NOMO-1 treated with DMSO at 0.1 percent for 48 hours (cell line): ENCODE data around the gene PSG7.
"Not testable (repeated sequence)": the region's sequence is repeated elsewhere in the genome, so short reads cannot be mapped to it uniquely, and the experiment has no call there.

Experiments
- DNase-seq: peaks from one replicate; lab custom pipeline; 2025; ENCODE audit not compliant: unreplicated experiment; lab: John Stamatoyannopoulos, UW

PSG7 gene

GRCh38 chr19:42937107-42937506, at the start of gene PSG7:
PSG7 (minus strand) TSS chr19:42937207; CDS start chr19:42937076, 131 bp downstream.
- not testable (repeated sequence) for DNase-seq

- DNase-seq = no peak
Observed at GRCh38 chr19:42985588-42985987, 48.6 kb upstream of the PSG7 start.

- DNase-seq = not testable (repeated sequence)
Observed at GRCh38 chr19:42982111-42982510, 45.1 kb upstream of the PSG7 start.

GRCh38 chr19:42971451-42971850, 34.4 kb upstream of the PSG7 start:
- DNase-seq = not testable (repeated sequence)

- no peak for DNase-seq
Observed at GRCh38 chr19:42965176-42965575, 28.2 kb upstream of the PSG7 start.

- no peak for DNase-seq
Observed at GRCh38 chr19:42961119-42961518, 24.1 kb upstream of the PSG7 start.

GRCh38 chr19:42952126-42952525, 15.1 kb upstream of the PSG7 start:
- not testable (repeated sequence) for DNase-seq

- not testable (repeated sequence) for DNase-seq
Observed at GRCh38 chr19:42951476-42951875, 14.5 kb upstream of the PSG7 start.

GRCh38 chr19:42942187-42942789, 5.3 kb upstream of the PSG7 start:
- no peak for DNase-seq

GRCh38 chr19:42934726-42935125, 2.3 kb downstream of the PSG7 start:
- DNase-seq = not testable (repeated sequence)

GRCh38 chr19:42934183-42934582, 2.8 kb downstream of the PSG7 start:
- not testable (repeated sequence) for DNase-seq

GRCh38 chr19:42933412-42933811, 3.6 kb downstream of the PSG7 start:
- not testable (repeated sequence) for DNase-seq

- not testable (repeated sequence) for DNase-seq
Observed at GRCh38 chr19:42932485-42933101, 4.4 kb downstream of the PSG7 start.

GRCh38 chr19:42930214-42930613, 6.8 kb downstream of the PSG7 start:
- DNase-seq = not testable (repeated sequence)

- no peak for DNase-seq
Observed at GRCh38 chr19:42928896-42929295, 8.1 kb downstream of the PSG7 start.

GRCh38 chr19:42926781-42927180, 10.2 kb downstream of the PSG7 start:
- DNase-seq = no peak

- DNase-seq = peak; percentile 0
Observed at GRCh38 chr19:42923106-42923505, 13.9 kb downstream of the PSG7 start.

GRCh38 chr19:42920971-42921370, 16.0 kb downstream of the PSG7 start:
- DNase-seq = not testable (repeated sequence)

- DNase-seq = no peak
Observed at GRCh38 chr19:42919757-42920079, 17.3 kb downstream of the PSG7 start.

- not testable (repeated sequence) for DNase-seq
Observed at GRCh38 chr19:42919070-42919756, 17.8 kb downstream of the PSG7 start.

- not testable (repeated sequence) for DNase-seq
Observed at GRCh38 chr19:42918377-42919069, 18.5 kb downstream of the PSG7 start.

- DNase-seq = not testable (repeated sequence)
Observed at GRCh38 chr19:42917634-42918033, 19.4 kb downstream of the PSG7 start, which contains the start of gene PSG6. PSG6 (minus strand) TSS chr19:42917894; CDS start chr19:42917792, 102 bp downstream.
